KG1 (cell line): ENCODE data around the gene CTNS.

Source experiments
- DNase-seq: peaks from one replicate; lab custom pipeline; 2025; lab: John Stamatoyannopoulos, UW

The CTNS gene

DNA sequence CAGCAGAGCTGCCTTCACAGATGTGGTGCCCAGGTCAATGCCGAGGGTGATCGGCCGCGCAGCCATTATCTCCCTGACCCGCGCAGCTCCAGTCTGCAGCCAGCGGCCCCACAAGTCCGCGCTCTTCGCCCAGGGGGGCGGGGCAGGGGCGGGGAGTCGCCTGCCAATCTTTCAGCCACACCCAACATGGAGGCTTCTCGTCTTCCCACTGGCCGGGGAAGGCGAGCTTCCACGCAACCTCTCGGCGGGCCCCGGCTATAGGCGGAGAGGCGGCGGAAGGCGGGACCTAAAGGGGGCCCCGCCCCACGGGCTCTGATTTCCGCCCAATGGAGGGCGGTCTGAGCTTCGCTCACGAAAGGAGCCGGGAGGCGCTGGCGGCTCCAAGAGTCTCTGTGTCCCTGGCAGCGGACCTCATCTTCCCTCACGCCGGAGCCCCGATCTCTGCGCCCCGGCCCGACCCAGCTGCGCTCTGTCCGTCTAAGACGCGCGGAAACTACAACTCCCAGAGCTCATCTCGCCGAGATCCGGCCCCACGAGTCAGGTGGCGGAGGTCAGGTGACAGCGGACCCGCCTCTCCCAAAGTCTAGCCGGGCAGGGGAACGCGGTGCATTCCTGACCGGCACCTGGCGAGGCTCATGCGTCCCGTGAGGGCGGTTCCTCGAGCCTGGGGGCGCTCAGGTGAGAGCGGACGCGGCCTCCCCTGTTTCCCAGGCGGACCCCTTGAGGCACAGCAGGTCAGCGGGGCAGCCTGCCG lies at the start of gene CTNS, which contains the start of gene SHPK:
TSS of gene CTNS (plus strand) at position 607 of the 754 bp plus-strand sequence. CDS start 3,447 bp downstream, outside the sequence.
TSS of gene SHPK (minus strand) at position 97 of the 754 bp plus-strand sequence. CDS start at position 66, 31 bp downstream.
- DNase-seq: peak; percentile 67

- DNase-seq: no peak
Measured at GRCh38 chr17:3589784-3590183, 46.8 kb upstream of the CTNS start.

GRCh38 chr17:3590231-3590630 lies 46.3 kb upstream of the CTNS start:
- no peak for DNase-seq

- no peak for DNase-seq
Measured at GRCh38 chr17:3590768-3591167, 45.8 kb upstream of the CTNS start.

GRCh38 chr17:3592216-3592860 lies 44.2 kb upstream of the CTNS start:
- no peak for DNase-seq

DNA sequence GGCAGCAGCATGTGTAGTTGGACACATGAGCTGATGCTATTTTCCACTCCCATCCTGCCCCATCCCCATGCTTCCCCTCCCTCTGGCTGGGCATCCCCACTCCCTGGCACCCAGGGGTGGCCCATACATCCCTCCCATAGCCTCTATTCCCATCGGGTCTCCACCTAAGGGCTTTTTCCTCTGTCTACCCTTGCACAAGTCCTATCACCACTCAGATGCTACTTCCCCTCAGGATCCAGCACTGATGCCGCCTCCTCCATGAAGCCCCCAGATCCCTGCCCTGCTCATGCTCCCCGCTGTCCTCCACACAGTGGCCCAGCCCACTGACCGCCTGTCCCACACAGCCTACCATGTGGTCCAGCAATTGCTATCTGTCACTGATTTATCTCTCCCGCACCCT lies 43.2 kb upstream of the CTNS start:
- no peak for DNase-seq

DNA sequence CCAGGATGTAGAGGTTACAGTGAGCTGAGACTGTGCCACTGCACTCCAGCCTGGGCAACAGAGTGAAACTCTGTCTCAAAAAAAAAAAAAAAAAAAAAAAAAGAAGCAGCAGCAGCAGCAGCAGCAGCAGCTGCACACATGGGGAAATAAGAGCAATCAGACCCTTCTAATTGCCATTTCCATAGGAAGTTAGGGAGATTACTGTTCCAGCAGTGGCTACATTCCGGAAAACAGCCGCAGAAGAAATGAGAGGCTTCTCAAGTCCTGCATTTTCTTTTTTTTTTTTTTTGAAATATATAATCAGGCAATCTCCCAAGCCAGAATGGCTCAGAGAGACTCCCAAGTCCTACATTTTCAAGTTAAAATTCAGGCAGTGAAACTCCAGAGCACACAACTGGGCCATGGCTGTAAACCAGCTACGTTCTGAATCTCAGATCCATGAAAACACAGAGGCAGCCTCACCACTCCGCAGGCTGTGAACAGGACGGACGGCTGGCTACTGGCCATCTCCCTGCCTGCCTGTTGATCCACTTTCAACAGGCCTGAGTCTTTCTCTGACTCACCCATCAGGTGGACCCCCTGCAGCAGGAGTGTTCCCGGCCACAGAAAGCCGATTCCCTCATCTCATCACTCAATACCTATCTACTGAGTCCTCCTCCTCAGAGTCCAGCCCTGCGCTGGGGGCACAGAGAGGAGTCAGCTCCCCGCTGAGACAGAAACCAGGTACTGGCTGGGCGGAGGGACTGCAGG lies 42.3 kb upstream of the CTNS start:
- no peak for DNase-seq

- DNase-seq: no peak
Measured at GRCh38 chr17:3594976-3595375, 41.6 kb upstream of the CTNS start.

- DNase-seq: no peak
Measured at GRCh38 chr17:3596804-3597464, 39.6 kb upstream of the CTNS start.

DNA sequence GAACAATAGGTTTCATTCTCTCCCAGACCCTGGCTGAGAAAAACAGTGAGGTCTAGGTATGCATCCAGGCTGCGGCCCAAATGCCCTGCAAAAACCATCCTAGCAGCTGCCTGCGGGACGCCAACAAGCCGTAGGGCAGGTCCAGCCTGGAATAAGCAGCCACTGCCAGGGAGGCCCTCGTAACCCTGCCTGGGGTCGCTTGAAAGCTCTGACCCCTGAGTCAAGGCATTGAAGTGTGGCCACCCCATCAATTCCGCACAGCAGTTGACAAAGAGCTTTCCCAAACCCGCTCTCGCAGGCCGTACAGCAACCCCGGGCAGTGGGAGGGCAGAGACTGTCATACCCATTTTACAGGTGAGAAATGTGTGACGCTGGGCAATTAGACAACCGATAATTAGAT lies 38.5 kb upstream of the CTNS start:
- no peak for DNase-seq

- DNase-seq: no peak
Measured at GRCh38 chr17:3600529-3601205, 35.9 kb upstream of the CTNS start.

DNA sequence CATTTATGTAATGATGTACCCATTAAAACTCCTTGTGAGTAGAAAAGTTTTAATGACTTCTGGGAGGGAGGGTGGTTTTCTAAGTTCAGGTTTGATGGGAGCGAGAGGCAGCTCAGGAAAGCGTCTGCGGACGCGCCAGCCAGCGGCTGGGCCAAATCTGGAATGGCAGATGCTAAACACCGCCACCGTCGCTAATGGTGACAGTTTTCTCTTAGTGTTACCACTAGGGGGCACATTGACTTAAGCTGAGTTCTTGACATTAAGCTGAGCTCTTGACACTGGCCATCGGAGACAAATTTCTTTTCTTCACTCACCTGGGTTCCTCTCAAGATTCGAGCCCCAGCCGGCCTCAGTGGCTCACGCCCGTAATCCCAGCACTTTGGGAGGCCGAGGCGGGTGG lies 34.1 kb upstream of the CTNS start:
- no peak for DNase-seq

- no peak for DNase-seq
Measured at GRCh38 chr17:3603119-3603869, 33.3 kb upstream of the CTNS start.

- no peak for DNase-seq
Measured at GRCh38 chr17:3603870-3604259, 32.7 kb upstream of the CTNS start.

DNA sequence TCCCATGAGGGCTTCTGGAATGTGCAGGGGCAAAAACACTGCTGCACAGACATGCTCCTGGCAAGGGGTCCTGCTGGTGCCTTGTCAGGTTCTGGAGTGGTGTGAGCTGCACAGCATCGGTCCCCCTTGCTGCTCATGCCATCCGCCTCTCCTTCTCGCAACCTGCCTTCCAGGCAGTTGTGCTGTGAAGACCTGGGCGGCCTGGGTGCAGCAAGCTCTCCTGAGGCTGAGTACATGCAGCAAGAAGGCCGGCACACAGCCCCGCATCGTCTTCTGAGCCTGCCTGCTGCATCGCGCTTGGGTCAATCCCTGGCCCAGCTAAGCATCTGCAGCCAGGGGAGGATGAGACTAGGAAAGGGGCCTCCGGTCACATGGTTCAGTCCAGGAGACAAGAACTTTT lies 26.9 kb upstream of the CTNS start:
- no peak for DNase-seq

DNA sequence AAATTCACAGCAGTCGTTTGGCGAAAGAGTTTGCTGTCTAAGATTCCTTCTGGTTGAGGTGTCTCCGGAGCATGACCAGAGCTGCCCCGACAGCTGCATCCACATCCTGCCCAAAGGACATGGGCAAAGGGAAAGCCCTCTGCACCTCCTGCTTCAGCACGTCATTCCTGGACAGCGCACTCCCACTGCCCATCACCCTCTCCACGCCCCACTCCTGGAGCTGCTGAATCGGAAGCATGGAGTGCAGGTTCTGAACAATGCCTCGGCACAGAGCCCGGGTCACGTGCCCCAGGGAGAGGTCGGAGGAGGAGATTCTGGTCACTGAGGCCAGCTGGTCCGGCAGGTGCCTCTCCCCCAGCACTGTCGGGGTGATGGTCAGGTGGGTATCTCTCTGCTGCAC lies 26.0 kb upstream of the CTNS start:
- no peak for DNase-seq

GRCh38 chr17:3613124-3613523 lies 23.4 kb upstream of the CTNS start:
- DNase-seq: no peak

DNA sequence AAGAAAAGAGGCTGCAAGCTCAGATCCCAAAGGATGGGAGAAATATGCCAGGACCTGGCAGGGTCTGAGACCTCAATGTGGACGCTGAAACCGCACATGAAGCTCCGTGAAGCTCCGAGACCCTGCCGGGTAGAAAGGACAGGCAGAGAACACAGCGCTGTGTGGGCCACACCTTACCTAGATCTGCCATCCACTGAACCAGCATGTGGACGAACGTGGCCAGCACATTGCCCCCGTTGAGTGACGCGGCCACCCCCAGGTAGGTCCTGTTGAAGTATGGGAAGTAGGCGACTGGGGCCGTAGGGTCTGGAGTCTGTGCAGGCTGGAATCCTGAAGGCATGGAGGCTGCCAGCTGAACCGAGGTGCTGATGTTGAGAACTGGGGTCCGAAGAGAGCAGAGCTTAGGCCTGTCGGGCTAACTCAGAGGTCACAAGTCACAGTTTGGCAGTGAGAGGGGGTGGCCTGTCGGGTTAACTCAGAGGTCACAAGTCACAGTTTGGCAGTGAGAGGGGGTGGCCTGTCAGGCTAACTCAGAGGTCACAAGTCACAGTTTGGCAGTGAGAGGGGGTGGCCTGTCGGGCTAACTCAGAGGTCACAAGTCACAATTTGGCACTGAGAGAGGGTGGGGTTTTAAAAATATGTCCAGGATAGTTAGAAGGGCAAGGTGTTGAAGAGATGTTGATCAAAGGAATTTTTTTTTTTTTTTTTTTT lies 21.2 kb upstream of the CTNS start:
- no peak for DNase-seq

- no peak for DNase-seq
Measured at GRCh38 chr17:3621146-3621720, 15.3 kb upstream of the CTNS start.

GRCh38 chr17:3622977-3623594 lies 13.5 kb upstream of the CTNS start:
- DNase-seq: no peak
